ENCODE data around the gene CDKN2C.
"Not testable (repeated sequence)": the region's sequence is repeated elsewhere in the genome, so short reads cannot be mapped to it uniquely, and the experiment has no call there.

CDKN2C gene

DNA sequence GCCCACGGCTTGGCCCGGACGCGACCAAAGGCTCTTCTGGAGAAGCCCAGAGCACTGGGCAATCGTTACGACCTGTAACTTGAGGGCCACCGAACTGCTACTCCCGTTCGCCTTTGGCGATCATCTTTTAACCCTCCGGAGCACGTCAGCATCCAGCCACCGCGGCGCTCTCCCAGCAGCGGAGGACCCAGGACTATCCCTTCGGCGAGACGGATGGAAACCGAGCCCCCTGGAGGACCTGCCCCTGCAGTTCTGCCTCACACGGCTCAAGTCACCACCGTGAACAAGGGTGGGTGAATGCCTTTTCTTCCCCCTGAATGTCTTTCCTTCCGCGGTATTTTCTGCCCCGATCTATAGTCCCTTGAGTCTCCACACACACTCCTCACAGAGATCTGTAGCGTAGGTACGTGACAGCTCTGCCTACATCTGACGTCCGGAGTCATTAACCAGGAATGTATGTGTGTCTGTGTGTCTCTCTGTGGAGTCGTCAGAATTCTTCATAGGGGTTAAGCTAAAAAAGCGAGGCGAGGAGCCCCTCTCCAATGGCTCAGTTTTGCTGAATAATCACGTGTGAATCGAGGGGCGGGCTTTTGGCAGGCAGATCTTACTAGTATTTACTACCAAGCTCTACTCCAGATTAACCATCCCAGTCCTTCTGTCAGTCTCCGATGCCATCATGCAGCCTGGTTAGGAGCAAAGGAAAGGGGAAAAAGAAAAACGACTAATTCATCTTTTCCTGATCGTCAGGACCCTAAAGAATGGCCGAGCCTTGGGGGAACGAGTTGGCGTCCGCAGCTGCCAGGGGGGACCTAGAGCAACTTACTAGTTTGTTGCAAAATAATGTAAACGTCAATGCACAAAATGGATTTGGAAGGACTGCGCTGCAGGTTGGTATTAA lies at the start of gene CDKN2C:
Gene CDKN2C, plus strand, starts transcription at position 635 of the 898 bp plus-strand sequence. Its CDS starts 124 bp downstream, at position 759.
- DNase-seq (ENCODE audit: low spot score) = peak; percentile 64

DNA sequence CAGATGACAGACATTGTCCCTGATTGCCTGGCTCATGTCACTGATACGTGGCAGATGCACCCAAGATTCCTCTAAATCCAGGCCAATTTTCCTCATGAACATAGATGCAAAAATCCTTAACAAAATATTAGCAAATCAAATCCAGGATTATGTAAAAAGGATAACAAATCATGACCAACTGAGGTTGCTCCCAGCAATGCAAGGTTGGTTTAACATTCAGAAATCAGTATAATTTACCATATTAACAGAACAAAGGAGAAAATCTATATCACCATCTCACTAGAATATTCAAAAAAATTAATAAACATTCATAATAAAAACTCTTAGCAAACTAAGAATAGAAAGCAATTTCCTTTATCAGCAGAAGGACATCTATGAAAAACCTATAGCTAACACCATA lies 49.6 kb upstream of the CDKN2C start:
- no peak for DNase-seq (ENCODE audit: low spot score)

DNA sequence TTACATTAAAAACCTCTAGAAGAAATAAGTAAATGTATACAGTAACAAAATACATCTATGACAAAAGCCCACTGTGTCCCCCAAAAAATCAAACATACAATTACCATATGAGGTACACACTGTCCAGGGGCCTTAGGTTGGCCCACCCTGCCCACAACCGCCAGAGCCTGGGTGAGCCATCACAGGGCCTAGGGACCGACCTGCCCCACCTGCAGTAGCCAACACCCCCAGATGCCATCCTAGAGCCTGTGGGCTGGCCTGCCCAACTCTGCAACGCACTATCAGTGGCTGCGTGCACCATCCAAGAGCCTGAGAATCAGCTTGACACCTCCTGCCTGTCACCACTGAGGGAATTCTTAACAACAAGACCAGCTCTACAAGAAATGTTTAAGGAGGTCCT lies 49.0 kb upstream of the CDKN2C start:
- no peak for DNase-seq (ENCODE audit: low spot score)

DNA sequence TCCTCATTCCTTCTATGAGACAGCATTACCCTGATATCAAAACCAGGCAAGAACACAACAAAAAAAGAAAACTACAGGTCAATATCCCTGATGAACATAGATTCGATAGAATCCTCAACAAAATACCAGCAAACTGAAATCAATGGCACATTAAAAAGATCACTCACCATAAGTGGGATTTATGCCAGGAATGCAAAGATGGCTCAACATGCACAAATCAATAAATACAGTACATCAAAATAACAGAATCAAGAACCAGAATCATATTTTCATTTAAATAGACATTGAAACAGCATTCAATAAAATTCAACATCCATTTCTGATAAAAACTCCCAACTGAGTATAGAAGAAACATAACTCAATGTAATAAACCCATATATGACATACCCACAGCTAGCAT lies 46.5 kb upstream of the CDKN2C start:
- no peak for DNase-seq (ENCODE audit: low spot score)

DNA sequence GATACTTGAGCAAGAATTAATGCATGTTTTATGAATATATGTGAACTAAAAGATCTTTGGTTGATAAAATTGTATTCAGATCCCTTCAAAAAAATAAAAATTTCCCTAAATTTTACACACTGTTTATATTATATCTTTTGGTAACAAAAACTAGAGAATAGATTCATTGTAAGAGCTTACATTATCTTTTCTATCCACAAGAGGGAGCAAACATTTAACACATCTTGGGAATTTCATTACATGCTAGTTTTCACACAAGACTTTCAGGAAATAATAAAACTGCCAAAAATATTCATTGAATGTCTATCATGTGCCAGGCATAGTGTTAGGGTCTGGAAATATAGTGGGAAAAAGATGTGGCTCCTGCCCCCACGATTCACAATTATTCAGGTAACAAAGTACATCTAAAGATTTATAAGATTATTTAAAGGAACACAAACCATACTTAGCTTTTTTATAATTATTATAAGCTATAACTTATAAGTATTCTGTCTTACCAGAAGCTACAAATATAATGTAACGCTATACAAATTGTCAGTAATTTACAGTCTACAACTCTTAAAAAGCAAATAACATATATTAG lies 40.6 kb upstream of the CDKN2C start:
- DNase-seq (ENCODE audit: low spot score) = no peak

DNA sequence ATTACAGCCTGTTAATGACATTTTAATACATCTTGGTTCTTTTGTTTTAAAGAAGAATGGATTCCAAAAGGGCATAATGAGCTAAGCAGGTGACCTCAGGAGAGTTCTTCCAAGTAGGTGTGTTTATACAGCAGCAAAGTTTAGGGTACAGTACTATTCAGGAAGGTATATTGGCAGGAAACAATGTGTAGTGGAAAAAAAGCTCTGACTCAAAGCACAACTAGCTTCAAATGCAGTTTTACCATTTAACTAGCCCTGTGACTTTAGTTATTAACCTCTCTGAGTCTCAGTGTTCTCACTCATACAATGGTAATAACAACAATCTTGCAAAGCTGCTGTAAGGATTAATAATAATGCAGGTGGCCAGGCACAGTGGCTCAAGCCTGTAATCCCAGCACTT lies 39.9 kb upstream of the CDKN2C start:
- no peak for DNase-seq (ENCODE audit: low spot score)

DNA sequence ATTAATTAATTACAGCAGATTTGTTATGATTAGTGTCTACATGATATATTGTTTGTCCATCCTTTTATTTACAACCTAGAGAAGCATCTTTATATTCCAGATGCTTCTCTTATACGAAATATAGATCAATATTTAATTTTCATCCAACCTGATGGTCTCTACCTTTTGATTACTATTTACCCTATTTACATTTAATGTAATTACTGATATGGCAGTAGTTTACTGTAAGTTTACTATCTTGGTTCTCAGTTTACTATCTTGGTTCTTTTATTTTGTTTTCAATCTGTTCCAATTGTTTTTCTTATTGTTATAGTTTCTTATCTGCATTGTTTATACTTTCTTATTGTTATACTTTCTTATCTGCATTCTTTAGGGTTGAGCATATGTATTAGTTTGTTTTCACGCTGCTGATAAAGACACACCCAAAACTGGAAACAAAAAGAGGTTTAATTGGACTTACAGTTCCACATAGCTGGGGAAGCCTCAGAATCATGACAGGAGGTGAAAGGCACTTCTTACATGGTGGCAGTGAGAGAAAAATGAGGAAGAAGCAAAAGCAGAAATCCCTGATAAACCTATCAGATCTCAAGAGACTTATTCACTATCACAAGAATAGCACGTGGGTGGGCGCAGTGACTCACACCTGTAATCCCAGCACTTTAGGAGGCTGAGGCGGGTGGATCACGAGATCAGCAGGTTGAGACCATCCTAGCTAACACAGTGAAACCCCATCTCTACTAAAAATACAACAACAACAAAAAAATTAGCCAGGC lies 38.9 kb upstream of the CDKN2C start:
- DNase-seq (ENCODE audit: low spot score) = no peak

DNA sequence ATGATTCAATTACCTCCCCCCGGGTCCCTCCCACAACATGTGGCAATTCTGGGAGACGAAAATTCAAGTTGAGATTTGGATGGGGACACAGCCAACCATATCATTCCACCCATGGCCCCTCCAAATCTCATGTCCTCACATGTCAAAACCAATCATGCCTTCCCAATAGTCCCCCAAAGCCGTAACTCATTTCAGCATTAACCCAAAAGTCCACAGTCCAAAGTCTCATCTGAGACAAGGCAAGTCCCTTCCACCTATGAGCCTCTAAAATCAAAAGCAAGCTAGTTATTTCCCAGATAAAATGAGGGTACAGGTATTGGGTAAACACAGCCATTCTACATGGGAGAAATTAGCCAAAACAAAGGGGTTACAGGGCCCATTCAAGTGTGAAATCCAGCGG lies 38.0 kb upstream of the CDKN2C start:
- DNase-seq (ENCODE audit: low spot score) = not testable (repeated sequence)

DNA sequence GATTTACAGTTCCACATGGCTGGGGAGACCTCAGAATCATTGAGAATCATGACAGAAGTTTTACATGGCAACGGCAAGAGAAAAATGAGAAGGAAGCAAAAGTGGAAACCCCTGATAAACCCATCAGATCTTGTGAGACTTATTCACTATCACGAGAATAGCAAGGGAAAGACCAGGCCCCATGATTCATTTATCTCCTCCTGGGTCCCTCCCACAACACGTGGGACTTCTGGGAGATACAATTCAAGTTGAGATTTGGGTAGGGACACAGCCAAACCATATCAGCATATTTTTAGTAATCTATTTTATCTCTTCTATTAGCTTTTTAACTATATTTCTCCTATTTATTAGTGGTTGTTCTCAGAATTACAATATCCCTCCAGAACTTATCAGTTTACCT lies 36.3 kb upstream of the CDKN2C start:
- DNase-seq (ENCODE audit: low spot score) = not testable (repeated sequence)

DNA sequence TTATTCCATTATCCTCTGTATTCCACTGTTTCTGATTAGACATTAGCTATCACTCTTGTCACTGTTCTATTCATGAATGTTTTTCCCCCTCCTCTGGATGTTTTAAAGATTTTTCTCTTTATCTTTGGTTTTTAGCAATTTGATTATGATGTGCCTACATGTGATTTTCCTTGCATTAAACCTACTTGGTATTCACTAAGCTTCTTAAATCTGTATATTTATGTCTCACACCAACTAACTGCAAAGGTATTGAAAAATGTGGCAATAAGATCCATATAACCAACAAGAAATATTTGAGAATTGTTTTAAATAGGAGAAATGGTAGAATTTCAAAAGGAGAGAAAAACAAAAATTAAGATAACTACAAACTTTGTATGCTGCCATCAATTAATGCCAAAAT lies 35.2 kb upstream of the CDKN2C start:
- no peak for DNase-seq (ENCODE audit: low spot score)

DNA sequence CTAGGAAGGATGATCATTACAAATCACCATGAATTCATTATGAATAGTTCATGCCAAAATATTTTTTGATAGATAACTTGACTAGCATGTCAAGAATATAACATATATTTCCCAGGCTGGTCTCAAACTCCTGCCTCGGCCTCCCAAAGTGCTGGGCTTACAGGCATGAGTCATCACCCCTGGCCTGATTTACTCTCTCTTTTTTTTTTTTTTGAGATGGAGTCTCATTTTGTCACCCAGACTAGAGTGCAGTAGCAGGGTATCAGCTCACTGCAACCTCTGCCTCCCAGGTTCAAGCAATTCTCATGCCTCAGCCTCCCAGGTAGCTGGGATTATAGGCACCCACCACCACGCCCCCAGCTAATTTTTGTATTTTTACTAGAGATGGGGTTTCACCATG lies 34.8 kb upstream of the CDKN2C start:
- not testable (repeated sequence) for DNase-seq (ENCODE audit: low spot score)

DNA sequence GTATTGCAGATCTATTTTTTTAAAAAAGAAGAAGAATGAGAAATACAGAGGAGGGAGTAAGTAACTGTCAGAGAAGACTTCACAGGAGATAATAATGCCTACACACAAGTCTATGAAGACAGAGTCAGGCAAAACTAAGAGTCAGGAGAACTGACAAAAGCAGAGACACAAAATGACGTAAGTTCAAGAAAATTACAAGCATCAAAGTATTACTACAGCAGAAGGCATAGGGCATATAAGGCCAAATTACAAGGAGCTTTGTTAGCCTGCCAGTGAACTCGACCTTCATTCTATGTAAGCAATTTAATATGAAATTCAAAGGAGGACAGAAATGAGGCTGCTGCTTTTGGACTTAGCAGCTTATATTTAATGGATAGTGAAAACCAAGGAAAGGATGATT lies 33.7 kb upstream of the CDKN2C start:
- no peak for DNase-seq (ENCODE audit: low spot score)

DNA sequence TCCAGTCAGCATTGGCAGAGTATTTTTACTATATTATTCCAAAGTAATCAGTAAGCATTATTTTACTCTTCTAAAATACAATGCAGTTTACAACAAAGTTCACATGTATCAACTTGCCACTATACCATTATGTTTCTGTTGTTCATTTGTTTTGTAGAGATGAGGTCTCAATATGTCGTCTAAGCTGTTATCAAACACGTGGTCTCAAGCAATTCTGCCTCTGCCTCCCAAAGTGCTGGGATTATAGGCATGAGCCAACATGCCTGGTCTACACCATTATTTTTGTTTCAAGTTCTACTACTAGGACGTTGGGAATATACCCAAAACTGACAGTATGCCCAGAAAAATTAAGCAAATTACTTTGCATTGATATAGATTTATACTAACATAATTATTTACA lies 29.8 kb upstream of the CDKN2C start:
- DNase-seq (ENCODE audit: low spot score) = no peak

DNA sequence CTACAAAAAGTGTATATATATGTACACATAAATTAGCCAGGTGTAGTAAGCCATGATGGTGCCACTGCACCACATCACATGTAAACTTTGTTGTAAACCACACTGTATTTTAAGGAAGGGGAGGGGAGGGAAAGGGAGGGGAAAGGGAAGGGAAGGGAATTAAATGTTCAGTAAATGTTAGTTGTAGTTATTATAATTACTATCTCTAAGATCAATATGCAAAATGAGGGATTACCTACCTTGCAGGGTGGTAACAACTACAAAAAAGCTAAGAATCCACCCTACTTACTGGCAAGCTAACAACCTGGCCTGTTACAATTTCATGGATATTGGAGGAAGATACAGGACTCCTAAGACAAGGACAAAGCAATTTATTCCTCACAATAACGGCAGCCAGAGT lies 27.7 kb upstream of the CDKN2C start:
- no peak for DNase-seq (ENCODE audit: low spot score)

DNA sequence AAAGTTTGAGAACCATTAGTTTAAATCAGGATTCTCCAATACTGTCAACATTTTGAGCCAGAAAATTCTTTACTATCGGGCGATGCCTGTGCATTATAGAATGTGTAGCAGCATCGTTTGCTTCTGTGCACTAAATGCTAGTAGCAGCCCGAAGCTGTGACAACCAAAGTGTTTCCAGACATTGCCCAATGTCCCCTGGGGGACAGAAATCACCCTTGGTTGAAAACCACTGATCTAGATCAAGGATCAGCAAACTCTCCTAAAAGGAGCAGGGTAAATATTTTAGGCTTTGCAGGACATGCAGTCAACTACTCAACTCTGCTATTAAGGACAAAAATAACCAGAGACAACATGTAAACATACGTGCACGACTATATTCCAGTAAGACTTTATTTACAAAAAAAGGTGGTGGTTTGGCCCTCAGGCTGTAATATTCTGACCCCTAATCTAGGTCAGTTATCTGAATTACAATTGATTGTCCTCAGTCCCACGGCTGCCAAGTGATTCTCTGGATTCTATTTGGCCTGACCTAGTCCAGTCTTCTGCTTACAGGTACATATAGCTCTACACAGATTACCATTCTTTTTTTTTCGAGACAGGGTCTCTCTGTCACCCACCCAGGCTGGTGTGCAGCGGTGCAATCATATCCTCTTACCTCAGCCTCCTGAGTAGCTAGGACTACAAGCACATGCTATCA lies 20.6 kb upstream of the CDKN2C start:
- DNase-seq (ENCODE audit: low spot score) = no peak

DNA sequence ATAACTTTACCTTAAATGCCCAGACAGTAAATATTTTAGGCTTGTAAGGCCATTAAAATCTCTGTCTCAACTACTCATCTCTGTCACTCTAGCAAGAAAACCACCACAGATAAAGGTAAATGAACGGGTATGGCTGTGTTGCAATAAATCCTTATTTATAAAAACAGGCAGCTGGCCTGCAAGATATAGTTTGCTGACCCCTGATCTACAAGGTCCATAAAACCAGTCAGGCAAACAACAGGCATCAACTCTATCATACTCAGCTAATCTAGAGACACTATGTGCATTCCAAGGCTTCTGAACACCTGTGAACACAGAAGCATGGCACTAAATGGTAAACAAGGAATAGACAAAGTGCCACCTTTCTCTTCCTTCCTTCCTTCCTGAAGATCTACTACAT lies 19.6 kb upstream of the CDKN2C start:
- no peak for DNase-seq (ENCODE audit: low spot score)

DNA sequence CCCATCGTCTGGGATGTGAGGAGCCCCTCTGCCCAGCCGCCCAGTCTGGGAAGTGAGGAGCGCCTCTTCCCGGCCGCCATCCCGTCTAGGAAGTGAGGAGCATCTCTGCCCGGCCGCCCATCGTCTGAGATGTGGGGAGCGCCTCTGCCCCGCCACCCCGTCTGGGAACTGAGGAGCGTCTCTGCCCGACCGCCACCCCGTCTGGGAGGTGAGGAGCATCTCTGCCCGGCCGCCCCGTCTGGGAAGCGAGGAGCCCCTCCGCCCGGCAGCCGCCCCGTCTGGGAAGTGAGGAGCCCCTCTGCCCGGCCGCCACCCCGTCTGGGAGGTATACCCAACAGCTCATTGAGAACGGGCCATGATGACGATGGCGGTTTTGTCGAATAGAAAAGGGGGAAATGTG lies 17.5 kb upstream of the CDKN2C start:
- not testable (repeated sequence) for DNase-seq (ENCODE audit: low spot score)

DNA sequence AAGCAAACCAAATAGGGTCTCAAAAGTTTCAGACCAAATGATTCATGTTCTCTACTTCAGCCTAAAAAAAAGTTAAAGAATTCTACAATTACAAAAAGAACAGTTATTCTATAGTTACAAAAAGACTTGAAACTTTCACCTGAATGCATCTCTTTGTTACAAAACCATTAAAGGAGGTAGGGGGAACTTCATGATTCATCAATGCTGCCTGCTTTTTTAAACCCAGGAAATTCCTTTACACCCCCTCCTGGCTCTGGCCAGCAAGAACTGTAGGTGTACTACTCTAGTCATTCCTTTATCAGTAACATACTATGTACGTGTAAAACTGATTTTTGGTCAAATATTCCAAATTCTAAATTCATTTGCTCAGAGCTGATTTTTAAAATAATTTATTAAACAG lies 14.9 kb upstream of the CDKN2C start:
- DNase-seq (ENCODE audit: low spot score) = no peak

DNA sequence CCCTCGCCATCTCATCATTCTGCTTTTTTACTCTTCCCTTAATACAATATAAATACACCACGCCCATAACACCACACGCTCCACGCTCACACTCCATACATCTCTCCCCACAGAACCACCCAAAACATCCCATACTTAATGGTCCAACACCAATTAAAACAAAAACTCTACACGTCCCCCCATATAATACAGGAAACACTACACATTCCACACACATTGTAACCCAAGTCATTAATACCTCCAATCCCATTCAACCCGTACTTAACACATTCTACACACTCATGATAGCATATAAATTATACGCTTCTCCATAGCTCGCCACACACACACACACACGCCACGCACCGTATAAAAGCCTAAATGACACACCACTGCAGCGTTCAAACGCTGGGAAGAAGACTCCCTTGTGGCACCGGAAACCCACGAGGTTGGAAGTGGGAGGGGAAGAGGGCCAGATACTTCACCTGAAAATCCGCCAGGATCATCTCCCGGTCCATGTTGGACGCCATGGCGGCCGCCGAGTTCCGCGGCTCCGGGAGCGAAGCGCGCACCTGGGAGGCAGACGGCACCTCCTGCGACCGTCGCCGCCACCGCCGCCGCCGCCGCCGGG lies 10.6 kb upstream of the CDKN2C start:
- DNase-seq (ENCODE audit: low spot score) = peak; percentile 11

DNA sequence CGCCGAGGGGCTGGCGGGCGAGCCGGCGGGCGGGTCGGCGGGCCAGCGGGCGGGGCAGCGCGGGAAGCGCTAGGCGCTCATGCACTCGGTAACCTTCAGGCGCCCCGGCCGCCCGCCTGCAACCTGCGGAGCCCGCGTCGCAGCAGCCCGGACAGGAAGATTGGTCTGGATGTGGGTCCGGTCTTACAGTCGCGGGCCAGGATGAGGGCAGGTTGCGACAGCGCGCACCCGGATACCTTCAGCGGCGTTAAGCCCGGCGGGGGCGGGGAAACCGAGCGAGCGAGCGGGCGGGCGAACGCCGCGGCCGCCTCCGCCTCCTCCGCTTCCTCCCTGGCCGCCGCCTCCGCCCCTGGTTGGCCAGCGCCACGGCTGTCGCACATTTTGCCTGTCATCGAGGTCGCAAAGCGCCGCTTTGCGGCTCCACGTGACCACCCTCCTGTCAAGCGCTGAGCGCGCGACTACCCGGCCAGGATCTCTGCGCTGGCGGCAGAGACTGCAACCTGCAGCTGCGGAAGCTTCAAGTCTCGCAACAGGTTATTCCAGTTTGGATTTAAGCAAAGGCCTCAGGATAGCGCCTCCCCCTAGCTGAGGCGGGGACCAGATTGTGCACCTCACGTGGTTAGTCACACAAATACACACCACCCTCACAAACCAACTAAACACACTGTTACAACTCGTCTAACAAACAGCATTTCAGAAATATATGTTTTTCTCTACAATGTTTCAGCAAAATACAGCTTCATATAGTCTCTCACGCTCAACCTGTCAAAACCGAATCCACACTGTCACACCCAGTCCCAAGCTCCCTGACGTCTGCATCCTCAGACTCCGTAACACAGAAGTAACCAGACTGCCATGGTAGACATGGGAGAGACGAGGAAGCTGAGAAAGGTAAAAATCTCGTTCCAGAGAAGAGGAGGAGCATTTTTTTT lies 9.9 kb upstream of the CDKN2C start, which contains the start of gene FAF1:
Gene FAF1, minus strand, starts transcription at position 355 of the 932 bp plus-strand sequence. CDS start 456 bp downstream, outside the sequence.
- peak; percentile 97 for DNase-seq (ENCODE audit: low spot score)

DNA sequence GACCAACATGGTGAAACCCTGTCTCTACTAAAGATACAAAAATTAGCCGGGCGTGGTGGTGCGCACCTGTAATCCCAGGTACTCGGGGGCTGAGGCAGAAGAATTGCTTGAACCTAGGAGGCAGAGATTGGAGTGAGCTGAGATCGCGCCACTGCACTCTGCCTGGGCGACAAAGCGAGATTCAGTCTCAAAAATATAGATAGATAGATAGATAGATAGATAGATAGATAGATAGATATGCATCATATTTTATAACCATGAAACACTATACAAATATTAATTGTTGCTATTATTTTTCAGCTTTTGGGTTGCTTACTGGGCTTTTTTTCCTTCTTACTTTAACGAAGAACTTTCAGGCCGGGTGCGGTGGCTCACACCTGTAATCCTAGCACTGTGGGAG lies 5.2 kb upstream of the CDKN2C start:
- no peak for DNase-seq (ENCODE audit: low spot score)

Data from germinal center (tissue), 1 donor.